ENCODE measurements around the gene NRL. TPM values are rescaled to one million over a fixed set of nuclear protein-coding genes. Genes with fewer than 3 reads are reported as not detected.

The NRL gene
- total and polyA plus RNA-seq, 11 donors, result 1.3 to 3.0 (median 2.1) TPM

DNA sequence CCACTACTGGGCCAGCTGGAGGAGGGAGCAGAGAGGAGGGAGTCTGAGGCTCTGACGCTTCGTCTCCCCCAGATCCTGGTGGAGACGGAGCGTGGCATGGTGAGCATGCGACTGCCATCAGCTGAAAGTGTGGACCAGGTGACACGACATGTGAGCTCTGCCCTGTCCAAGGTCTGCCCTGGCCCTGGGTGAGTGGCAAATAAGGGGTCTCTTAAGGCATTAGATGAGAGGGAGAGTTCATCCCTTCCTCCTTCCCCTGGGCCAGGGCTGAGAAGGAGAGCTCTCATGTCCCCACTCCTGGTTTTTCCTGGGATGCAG is 60.5 kb downstream of the NRL start:
- WGBS, 4 donors, result 84 to 93% (median 87%) methylated on average over 4 to 6 of the region's 6 CpGs
- Histone ChIP-seq H3K27ac (no peak overlapping the region), H3K9me3 (no peaks in the 10 kb centered on the region), H3K4me1 (peaks cover 0 to 18% (median 9%) of the 10 kb centered on the region in 12 donors), H3K36me3 (no peaks in the 10 kb centered on the region), H3K4me3 (no peak overlapping the region), H3K27me3 (peaks cover 0 to 6% (median 0%) of the 10 kb centered on the region in 9 donors)
- no peak for ATAC-seq
- peak in 1 of 5 donors; percentile 4 for DNase-seq
- intact Hi-C loops (cut with DNase I), result no loop called here
- TF ChIP-seq, protein P1, sequence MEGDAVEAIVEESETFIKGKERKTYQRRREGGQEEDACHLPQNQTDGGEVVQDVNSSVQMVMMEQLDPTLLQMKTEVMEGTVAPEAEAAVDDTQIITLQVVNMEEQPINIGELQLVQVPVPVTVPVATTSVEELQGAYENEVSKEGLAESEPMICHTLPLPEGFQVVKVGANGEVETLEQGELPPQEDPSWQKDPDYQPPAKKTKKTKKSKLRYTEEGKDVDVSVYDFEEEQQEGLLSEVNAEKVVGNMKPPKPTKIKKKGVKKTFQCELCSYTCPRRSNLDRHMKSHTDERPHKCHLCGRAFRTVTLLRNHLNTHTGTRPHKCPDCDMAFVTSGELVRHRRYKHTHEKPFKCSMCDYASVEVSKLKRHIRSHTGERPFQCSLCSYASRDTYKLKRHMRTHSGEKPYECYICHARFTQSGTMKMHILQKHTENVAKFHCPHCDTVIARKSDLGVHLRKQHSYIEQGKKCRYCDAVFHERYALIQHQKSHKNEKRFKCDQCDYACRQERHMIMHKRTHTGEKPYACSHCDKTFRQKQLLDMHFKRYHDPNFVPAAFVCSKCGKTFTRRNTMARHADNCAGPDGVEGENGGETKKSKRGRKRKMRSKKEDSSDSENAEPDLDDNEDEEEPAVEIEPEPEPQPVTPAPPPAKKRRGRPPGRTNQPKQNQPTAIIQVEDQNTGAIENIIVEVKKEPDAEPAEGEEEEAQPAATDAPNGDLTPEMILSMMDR (IDR thresholded peaks at IDR 0.05), result no peak

DNA sequence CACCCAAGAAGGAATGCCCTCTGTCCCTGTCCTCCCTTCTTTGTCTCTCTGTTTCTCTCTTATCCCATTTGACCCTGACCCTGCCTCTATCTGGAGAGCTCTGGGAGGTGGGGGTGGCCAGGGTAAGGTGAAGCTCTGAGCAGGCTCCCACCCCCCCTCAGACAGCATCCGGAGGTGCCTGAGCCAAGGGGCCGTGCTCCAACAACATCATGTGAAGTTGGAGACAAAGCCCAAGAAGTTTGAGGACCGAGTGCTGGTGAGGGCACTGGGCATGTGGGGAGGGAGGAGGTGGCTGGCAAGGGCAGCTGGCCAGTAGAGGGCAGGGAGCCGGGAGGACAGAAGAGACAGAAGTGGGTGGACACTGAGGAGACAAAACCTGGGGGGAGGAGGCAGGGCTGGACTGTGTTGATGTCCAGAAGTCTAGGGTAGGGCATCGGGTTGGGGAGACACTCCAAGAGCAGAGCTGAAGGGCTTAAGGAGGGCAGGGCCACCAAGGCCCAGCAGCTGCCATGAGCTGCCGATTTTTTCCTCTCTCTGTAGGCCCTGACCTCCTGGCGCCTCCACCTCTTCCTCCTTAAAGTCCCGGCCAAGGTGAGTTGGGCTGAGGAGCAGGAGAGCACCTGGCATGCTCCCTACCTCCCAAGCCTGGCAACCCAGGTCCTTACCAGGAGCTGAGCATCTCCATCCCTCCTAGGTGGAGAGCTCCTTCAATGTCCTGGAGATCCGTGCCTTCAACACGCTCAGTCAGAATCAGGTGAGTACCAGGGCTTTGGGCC is 61.0 kb downstream of the NRL start:
- ATAC-seq (no peak), DNase-seq (peak in 1 of 5 donors; percentile 10)
- intact Hi-C loops (cut with DNase I), result no loop called here
- 74 to 79% (median 77%) methylated on average over 10 of the region's 10 CpGs for WGBS, 4 donors
- Histone ChIP-seq H3K27ac (no peak overlapping the region), H3K4me1 (peaks cover 0 to 18% (median 9%) of the 10 kb centered on the region in 12 donors), H3K4me3 (no peak overlapping the region), H3K27me3 (peaks cover 0 to 6% (median 0%) of the 10 kb centered on the region in 9 donors), H3K36me3 (no peaks in the 10 kb centered on the region), H3K9me3 (no peaks in the 10 kb centered on the region)
- no peak for TF ChIP-seq POLR2A (IDR thresholded peaks at IDR 0.05)
- TF ChIP-seq, protein P1 (IDR thresholded peaks at IDR 0.05), result no peak

DNA sequence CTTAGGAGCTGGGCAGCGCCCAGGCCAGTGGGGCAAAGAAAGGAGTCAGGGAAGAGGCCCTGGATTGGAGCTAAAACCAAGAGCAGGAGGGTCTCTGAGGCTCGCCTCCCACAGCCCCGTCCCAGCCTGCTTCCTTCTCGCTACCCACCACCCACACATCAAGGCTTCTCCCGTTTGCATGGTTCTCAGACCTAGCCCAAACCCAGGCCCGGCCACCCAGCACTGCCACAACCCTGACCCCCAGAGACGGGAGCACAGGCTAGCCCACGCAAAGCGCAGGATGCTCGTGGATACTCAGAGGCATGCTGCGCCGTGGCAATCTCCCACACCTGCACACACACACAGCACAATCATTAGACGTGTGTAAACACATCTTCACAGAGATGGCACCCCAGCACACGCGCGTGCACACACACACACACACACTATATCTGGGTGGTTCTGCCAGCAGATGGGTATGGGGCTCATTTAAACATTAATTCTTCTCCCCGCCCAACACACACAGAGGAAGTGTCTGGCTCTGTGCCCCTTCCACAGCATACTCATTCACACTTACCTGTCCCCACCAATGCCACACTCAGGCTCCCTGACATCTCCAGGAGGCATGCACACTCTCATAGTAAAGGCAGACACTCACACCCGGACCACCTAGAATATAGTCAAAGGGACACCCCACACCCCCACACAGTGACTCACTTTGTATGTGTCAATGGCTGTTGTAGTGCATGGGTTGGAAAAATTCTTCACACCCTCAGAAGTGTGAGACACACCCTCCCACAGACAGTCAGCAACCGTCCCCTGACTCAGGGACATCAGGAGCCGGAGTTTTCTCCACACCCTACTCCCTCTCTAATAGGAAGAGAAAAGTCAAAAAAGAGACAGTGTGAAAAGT is 61.8 kb downstream of the NRL start:
- H3K27me3 ChIP-seq, result peaks cover 0 to 6% (median 0%) of the 10 kb centered on the region in 9 donors
- intact Hi-C loops (cut with DNase I), result no loop called here
- no peaks in the 10 kb centered on the region for H3K9me3 ChIP-seq
- TF ChIP-seq, protein P1 (IDR thresholded peaks at IDR 0.05), result no peak
- TF ChIP-seq POLR2A (IDR thresholded peaks at IDR 0.05), result no peak
- H3K4me1 ChIP-seq, result peaks cover 0 to 18% (median 9%) of the 10 kb centered on the region in 12 donors
- 57 to 72% (median 61%) methylated on average over 13 to 20 of the region's 20 CpGs for WGBS, 4 donors
- DNase-seq (peak in 1 of 5 donors; percentile 16), ATAC-seq (no peak)
- no peaks in the 10 kb centered on the region for H3K36me3 ChIP-seq
- peak overlapping the region in 10 of 12 donors; percentile 61 to 75 (median 66) for H3K4me3 ChIP-seq
- no peak overlapping the region for H3K27ac ChIP-seq

Measured in heart left ventricle (tissue), 16 donors.